OCI-LY1 (cell line): Measurements from ENCODE around the gene AHI1.

ENCODE experiments used
- H2AFZ ChIP-seq: fragments of 200-600 bp; sonication (generic), shearing (Covaris generic); 2 replicates; pipeline ENCODE4 v1.6.0; 2014; ENCODE audit warnings: antibody characterized with exemption, mild to moderate bottlenecking, low read length
- H3F3A ChIP-seq: fragments of 200-600 bp; sonication (generic), shearing (Covaris generic); 2 replicates; pipeline ENCODE4 v1.6.0; 2014; ENCODE audit warnings: mild to moderate bottlenecking, antibody characterized with exemption, low read length, moderate library complexity; ENCODE audit not compliant: insufficient read depth
- H3K27ac ChIP-seq: fragments of 200-600 bp; sonication (generic); 2 replicates; pipeline ENCODE4 v1.5.1; 2014; ENCODE audit warnings: low read length, mixed run types, mild to moderate bottlenecking, low read depth; ENCODE audit not compliant: poor library complexity, severe bottlenecking
- H3K27me3 ChIP-seq: fragments of 200-600 bp; sonication (generic); 2 replicates; pipeline ENCODE4 v1.6.0; 2014; ENCODE audit warnings: antibody characterized with exemption, mild to moderate bottlenecking, low read length, moderate library complexity; ENCODE audit not compliant: insufficient read depth
- H3K36me3 ChIP-seq: fragments of 200-600 bp; sonication (generic); 2 replicates; pipeline ENCODE4 v1.6.1; 2014; ENCODE audit warnings: mild to moderate bottlenecking, antibody characterized with exemption, low read length, moderate library complexity, mixed read lengths; ENCODE audit not compliant: insufficient read depth
- H3K4me1 ChIP-seq: fragments of 200-600 bp; sonication (generic); 2 replicates; pipeline ENCODE4 v1.5.1; 2014; ENCODE audit warnings: mild to moderate bottlenecking, low read length, moderate library complexity; ENCODE audit not compliant: insufficient read depth, severe bottlenecking
- H3K4me2 ChIP-seq: fragments of 200-600 bp; sonication (generic), shearing (Covaris generic); 2 replicates; pipeline ENCODE4 v1.6.1; 2014; ENCODE audit warnings: low read length
- H3K4me3 ChIP-seq: fragments of 200-600 bp; sonication (generic); 2 replicates; pipeline ENCODE4 v1.5.1; 2014; ENCODE audit warnings: low read length, low read depth, mild to moderate bottlenecking, mixed read lengths; ENCODE audit not compliant: poor library complexity, severe bottlenecking
- H3K79me2 ChIP-seq: fragments of 200-600 bp; shearing (Covaris generic); 2 replicates; pipeline ENCODE4 v1.6.1; 2016; ENCODE audit warnings: mixed run types, low read length, mixed read lengths; ENCODE audit not compliant: insufficient read depth
- H3K9ac ChIP-seq: fragments of 200-600 bp; sonication (generic), shearing (Covaris generic); 2 replicates; pipeline ENCODE4 v1.6.1; 2014; ENCODE audit warnings: mild to moderate bottlenecking, low read length, mixed read lengths
- H3K9me2 ChIP-seq: fragments of 200-600 bp; sonication (generic), shearing (Covaris generic); 2 replicates; pipeline ENCODE4 v1.6.1; 2014; ENCODE audit warnings: low read depth, mild to moderate bottlenecking, low read length, mixed read lengths
- H3K9me3 ChIP-seq: fragments of 200-600 bp; shearing (Covaris generic); 2 replicates; pipeline ENCODE4 v1.6.1; 2014; ENCODE audit warnings: low read length, mixed read lengths
- H4K20me1 ChIP-seq: fragments of 200-600 bp; sonication (generic), shearing (Covaris generic); 2 replicates; pipeline ENCODE4 v1.6.0; 2016; ENCODE audit warnings: mild to moderate bottlenecking, low read length; ENCODE audit not compliant: insufficient read depth
- EZH2 ChIP-seq: fragments of 200-600 bp; sonication (generic), shearing (Covaris generic); IDR thresholded peaks from 2 replicates; pipeline ENCODE4 v1.8.0; 2017; ENCODE audit warnings: borderline replicate concordance, mixed run types, mild to moderate bottlenecking, antibody characterized with exemption, low read length, moderate library complexity, mixed read lengths
- TF ChIP-seq, protein P1 (sequence below): fragments of 200-600 bp; sonication (generic), shearing (Covaris generic); IDR thresholded peaks from 2 replicates; pipeline ENCODE4 v1.5.1; 2017; ENCODE audit warnings: mild to moderate bottlenecking, antibody characterized with exemption, low read length, moderate library complexity, mixed read lengths

The AHI1 gene

DNA sequence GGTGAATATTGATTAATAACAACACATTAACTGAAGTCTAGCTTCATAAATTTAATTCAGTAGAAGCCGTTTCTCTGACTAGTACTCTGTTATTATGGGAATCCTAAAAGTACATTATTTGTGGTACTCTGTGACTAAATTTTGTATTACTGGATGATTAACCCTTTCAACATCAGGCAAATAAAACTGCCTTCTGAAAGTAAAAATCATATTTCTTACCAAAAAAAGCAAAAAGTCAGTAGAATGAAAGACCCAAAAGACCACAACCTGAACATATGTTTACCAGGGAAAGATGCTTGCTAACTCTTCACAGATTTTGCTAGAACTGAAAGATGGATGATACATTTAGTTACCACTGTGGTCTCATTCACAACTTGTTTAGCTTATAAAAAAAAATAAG lies 73.2 kb downstream of the AHI1 start:
- Histone ChIP-seq H3K9me2 (no peaks in the 10 kb centered on the region), H3K79me2 (no peaks in the 10 kb centered on the region), H3K27ac (no peak overlapping the region), H3K4me2 (no peak overlapping the region), H3K4me1 (no peaks in the 10 kb centered on the region), H3K9ac (no peak overlapping the region), H2AFZ (no peak overlapping the region), H3F3A (no peaks in the 10 kb centered on the region), H3K36me3 (no peaks in the 10 kb centered on the region), H3K27me3 (no peaks in the 10 kb centered on the region), H4K20me1 (no peaks in the 10 kb centered on the region), H3K9me3 (no peaks in the 10 kb centered on the region), H3K4me3 (no peak overlapping the region)
- TF ChIP-seq, protein P1, sequence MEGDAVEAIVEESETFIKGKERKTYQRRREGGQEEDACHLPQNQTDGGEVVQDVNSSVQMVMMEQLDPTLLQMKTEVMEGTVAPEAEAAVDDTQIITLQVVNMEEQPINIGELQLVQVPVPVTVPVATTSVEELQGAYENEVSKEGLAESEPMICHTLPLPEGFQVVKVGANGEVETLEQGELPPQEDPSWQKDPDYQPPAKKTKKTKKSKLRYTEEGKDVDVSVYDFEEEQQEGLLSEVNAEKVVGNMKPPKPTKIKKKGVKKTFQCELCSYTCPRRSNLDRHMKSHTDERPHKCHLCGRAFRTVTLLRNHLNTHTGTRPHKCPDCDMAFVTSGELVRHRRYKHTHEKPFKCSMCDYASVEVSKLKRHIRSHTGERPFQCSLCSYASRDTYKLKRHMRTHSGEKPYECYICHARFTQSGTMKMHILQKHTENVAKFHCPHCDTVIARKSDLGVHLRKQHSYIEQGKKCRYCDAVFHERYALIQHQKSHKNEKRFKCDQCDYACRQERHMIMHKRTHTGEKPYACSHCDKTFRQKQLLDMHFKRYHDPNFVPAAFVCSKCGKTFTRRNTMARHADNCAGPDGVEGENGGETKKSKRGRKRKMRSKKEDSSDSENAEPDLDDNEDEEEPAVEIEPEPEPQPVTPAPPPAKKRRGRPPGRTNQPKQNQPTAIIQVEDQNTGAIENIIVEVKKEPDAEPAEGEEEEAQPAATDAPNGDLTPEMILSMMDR = no peak
- no peak for TF ChIP-seq EZH2

DNA sequence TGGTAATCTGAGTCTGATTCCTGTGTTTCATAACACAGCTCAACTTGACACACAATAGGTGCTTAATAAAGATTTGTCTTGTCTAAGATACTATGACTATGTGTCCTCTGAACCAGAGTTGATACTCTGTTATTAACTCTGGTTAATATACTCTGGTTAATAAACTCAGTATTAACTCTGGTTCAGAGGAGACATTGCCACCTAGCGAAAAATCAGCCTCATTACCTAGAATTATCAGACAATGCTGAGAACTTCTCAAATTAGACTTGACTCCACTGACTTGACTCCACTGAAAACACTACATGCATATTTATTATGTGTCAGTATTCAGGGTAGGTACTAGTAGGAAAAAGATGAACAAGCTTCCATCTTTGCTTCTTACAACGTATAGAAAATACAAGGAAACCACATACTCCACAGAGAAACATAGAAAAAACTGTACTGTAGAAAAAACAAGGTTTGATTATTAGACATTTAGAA lies 73.9 kb downstream of the AHI1 start:
- H3K4me2 ChIP-seq = no peak overlapping the region
- H3F3A ChIP-seq = no peaks in the 10 kb centered on the region
- TF ChIP-seq EZH2 = no peak
- TF ChIP-seq, protein P1 = peak; percentile 84
- H3K9ac ChIP-seq = no peak overlapping the region
- H4K20me1 ChIP-seq = no peaks in the 10 kb centered on the region
- H3K79me2 ChIP-seq = no peaks in the 10 kb centered on the region
- no peaks in the 10 kb centered on the region for H3K4me1 ChIP-seq
- H3K9me3 ChIP-seq = no peaks in the 10 kb centered on the region
- no peak overlapping the region for H3K4me3 ChIP-seq
- no peaks in the 10 kb centered on the region for H3K9me2 ChIP-seq
- no peaks in the 10 kb centered on the region for H3K36me3 ChIP-seq
- H2AFZ ChIP-seq = no peak overlapping the region
- H3K27ac ChIP-seq = no peak overlapping the region
- no peaks in the 10 kb centered on the region for H3K27me3 ChIP-seq

DNA sequence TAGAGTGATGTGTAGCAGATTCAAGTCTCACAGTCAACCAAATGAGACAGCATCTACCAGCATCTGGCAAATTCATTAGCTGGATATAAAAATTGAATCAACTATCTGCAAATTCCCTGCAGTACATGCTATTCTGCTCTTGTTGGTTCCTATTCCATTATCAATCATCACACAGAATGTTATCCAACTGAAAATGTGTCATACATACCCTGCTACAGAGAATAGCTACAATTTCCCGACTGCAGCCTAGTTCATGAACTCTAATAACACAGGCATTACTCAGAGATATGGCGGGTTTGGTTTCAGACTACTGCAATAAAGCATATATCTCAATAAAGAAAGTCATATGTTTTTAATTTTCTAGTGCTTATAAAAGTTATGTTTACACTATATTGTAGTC lies 78.4 kb downstream of the AHI1 start:
- no peaks in the 10 kb centered on the region for H3K27me3 ChIP-seq
- H3K4me1 ChIP-seq = no peaks in the 10 kb centered on the region
- H3K4me3 ChIP-seq = no peak overlapping the region
- H3K9me3 ChIP-seq = no peaks in the 10 kb centered on the region
- H4K20me1 ChIP-seq = no peaks in the 10 kb centered on the region
- TF ChIP-seq, protein P1 = no peak
- TF ChIP-seq EZH2 = no peak
- no peaks in the 10 kb centered on the region for H3K36me3 ChIP-seq
- H3K27ac ChIP-seq = no peak overlapping the region
- no peaks in the 10 kb centered on the region for H3F3A ChIP-seq
- H3K4me2 ChIP-seq = no peak overlapping the region
- H3K9me2 ChIP-seq = no peaks in the 10 kb centered on the region
- H3K9ac ChIP-seq = no peak overlapping the region
- H2AFZ ChIP-seq = no peak overlapping the region
- no peaks in the 10 kb centered on the region for H3K79me2 ChIP-seq
